ENCODE measurements around the gene HIGD1B.

Gene HIGD1B

GRCh38 chr17:44837196-44837595 is 10.5 kb upstream of the HIGD1B start:
- H3K36me3 ChIP-seq (ENCODE audit: control insufficient read depth, insufficient read depth, low read length): no peaks in the 10 kb centered on the region
- no peaks in the 10 kb centered on the region for H3K27me3 ChIP-seq (ENCODE audit: control insufficient read depth, insufficient read depth, low read length)
- H3K27ac ChIP-seq (ENCODE audit: low read length): no peak overlapping the region
- no peak for DNase-seq (ENCODE audit: low read depth, low spot score)
- H3K4me3 ChIP-seq (ENCODE audit: low read length): no peak overlapping the region
- WGBS (ENCODE audit: insufficient coverage, insufficient read length): no CpG with 5 or more reads among the region's 2 CpGs
- H3K4me1 ChIP-seq (ENCODE audit: control insufficient read depth, insufficient read depth, low read length): no peaks in the 10 kb centered on the region
- H3K9me3 ChIP-seq (ENCODE audit: control insufficient read depth, insufficient read depth, low read length): no peaks in the 10 kb centered on the region

DNA sequence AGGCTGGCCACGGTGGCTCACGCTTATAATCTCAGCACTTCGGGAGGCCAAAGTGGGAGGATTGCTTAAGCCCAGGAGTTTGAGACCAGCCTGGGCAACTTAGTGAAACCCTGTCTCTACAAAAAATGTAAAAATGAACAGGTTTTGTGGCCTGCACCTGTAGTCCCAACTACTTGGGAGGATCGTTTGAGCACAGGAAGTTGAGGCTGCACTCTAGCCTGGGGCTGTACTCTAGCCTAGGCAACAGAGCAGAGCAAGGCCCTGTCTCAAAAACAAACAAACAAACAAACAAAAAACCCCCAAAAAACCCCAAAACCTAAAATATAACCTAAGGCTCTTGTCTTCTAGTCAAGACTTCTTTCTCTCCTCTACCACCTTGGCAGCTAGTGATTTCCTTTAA is 7.4 kb upstream of the HIGD1B start:
- Histone ChIP-seq H3K36me3 (ENCODE audit: control insufficient read depth, insufficient read depth, low read length) (no peaks in the 10 kb centered on the region), H3K9me3 (ENCODE audit: control insufficient read depth, insufficient read depth, low read length) (no peaks in the 10 kb centered on the region), H3K4me3 (ENCODE audit: low read length) (no peak overlapping the region), H3K27me3 (ENCODE audit: control insufficient read depth, insufficient read depth, low read length) (no peaks in the 10 kb centered on the region), H3K27ac (ENCODE audit: low read length) (no peak overlapping the region), H3K4me1 (ENCODE audit: control insufficient read depth, insufficient read depth, low read length) (peaks cover 4% of the 10 kb centered on the region; the same call in 1 of the 2 replicates)
- no CpG with 5 or more reads among the region's 4 CpGs for WGBS (ENCODE audit: insufficient coverage, insufficient read length)
- DNase-seq (ENCODE audit: low read depth, low spot score): no peak

DNA sequence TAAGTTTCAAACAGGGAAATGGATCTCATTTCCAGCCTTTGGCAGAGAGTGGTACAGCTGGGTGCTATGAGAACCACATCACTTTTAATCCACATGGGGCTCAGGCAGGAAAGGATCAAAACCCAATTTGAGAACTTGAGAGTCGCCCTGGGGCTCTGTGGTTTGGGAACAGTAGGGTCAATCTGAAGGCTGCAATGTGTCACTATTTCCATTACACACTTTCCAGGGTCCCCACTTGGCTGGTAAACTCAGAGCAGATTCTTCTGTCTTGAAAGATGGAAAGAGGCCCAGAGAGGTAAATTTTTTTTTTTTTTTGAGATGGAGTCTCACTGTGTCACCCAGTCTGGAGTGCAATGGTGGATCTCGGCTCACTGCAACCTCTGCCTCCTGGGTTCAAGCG is 6.7 kb upstream of the HIGD1B start:
- Histone ChIP-seq H3K36me3 (ENCODE audit: control insufficient read depth, insufficient read depth, low read length) (no peaks in the 10 kb centered on the region), H3K9me3 (ENCODE audit: control insufficient read depth, insufficient read depth, low read length) (no peaks in the 10 kb centered on the region), H3K27me3 (ENCODE audit: control insufficient read depth, insufficient read depth, low read length) (no peaks in the 10 kb centered on the region), H3K4me3 (ENCODE audit: low read length) (no peak overlapping the region), H3K27ac (ENCODE audit: low read length) (no peak overlapping the region), H3K4me1 (ENCODE audit: control insufficient read depth, insufficient read depth, low read length) (peaks cover 4% of the 10 kb centered on the region; the same call in 1 of the 2 replicates)
- DNase-seq (ENCODE audit: low read depth, low spot score): no peak
- WGBS (ENCODE audit: insufficient coverage, insufficient read length): no CpG with 5 or more reads among the region's 3 CpGs

GRCh38 chr17:44842748-44843147 is 4.9 kb upstream of the HIGD1B start:
- Histone ChIP-seq H3K27ac (ENCODE audit: low read length) (no peak overlapping the region), H3K4me3 (ENCODE audit: low read length) (no peak overlapping the region), H3K4me1 (ENCODE audit: control insufficient read depth, insufficient read depth, low read length) (peaks cover 4% of the 10 kb centered on the region; the same call in 1 of the 2 replicates), H3K36me3 (ENCODE audit: control insufficient read depth, insufficient read depth, low read length) (no peaks in the 10 kb centered on the region), H3K9me3 (ENCODE audit: control insufficient read depth, insufficient read depth, low read length) (no peaks in the 10 kb centered on the region), H3K27me3 (ENCODE audit: control insufficient read depth, insufficient read depth, low read length) (no peaks in the 10 kb centered on the region)
- no CpG with 5 or more reads among the region's 5 CpGs for WGBS (ENCODE audit: insufficient coverage, insufficient read length)
- DNase-seq (ENCODE audit: low read depth, low spot score): no peak

- H3K36me3 ChIP-seq (ENCODE audit: control insufficient read depth, insufficient read depth, low read length): no peaks in the 10 kb centered on the region
- no CpG with 5 or more reads among the region's 1 CpG for WGBS (ENCODE audit: insufficient coverage, insufficient read length)
- no peaks in the 10 kb centered on the region for H3K9me3 ChIP-seq (ENCODE audit: control insufficient read depth, insufficient read depth, low read length)
- H3K4me3 ChIP-seq (ENCODE audit: low read length): no peak overlapping the region
- H3K4me1 ChIP-seq (ENCODE audit: control insufficient read depth, insufficient read depth, low read length): peaks cover 9% of the 10 kb centered on the region
- DNase-seq (ENCODE audit: low read depth, low spot score): no peak
- no peaks in the 10 kb centered on the region for H3K27me3 ChIP-seq (ENCODE audit: control insufficient read depth, insufficient read depth, low read length)
- H3K27ac ChIP-seq (ENCODE audit: low read length): no peak overlapping the region
Observed at GRCh38 chr17:44844390-44844830, 3.3 kb upstream of the HIGD1B start.

DNA sequence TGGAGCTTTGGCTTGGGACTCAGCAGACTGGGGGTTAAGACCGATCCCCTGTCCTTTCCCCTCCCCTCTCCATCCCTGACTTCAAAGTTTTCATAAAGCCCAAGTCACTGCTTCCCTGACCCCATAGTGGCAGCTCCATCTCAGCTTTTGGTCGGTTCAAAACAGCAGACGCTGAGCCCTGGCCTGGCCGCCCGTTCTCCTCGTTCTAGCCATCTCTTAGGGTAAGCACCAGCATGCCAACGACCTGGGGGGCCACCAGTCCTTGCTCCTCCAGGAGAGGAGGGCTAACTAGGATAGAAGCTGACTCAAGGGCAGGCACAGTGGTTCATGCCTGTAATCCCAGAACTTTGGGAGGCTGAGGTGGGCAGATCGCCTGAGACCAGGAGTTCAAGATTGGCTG is 1.5 kb upstream of the HIGD1B start:
- no peak for DNase-seq (ENCODE audit: low read depth, low spot score)
- no peaks in the 10 kb centered on the region for H3K27me3 ChIP-seq (ENCODE audit: control insufficient read depth, insufficient read depth, low read length)
- no peak overlapping the region for H3K4me3 ChIP-seq (ENCODE audit: low read length)
- no peak overlapping the region for H3K27ac ChIP-seq (ENCODE audit: low read length)
- no peaks in the 10 kb centered on the region for H3K9me3 ChIP-seq (ENCODE audit: control insufficient read depth, insufficient read depth, low read length)
- H3K4me1 ChIP-seq (ENCODE audit: control insufficient read depth, insufficient read depth, low read length): peaks cover 9% of the 10 kb centered on the region
- H3K36me3 ChIP-seq (ENCODE audit: control insufficient read depth, insufficient read depth, low read length): peaks cover 4% of the 10 kb centered on the region; the same call in 1 of the 2 replicates
- WGBS (ENCODE audit: insufficient coverage, insufficient read length): no CpG with 5 or more reads among the region's 8 CpGs

GRCh38 chr17:44848257-44848795 is 643 bp downstream of the HIGD1B start:
- H3K27ac ChIP-seq (ENCODE audit: low read length): no peak overlapping the region
- DNase-seq (ENCODE audit: low read depth, low spot score): no peak
- H3K4me1 ChIP-seq (ENCODE audit: control insufficient read depth, insufficient read depth, low read length): peaks cover 8% of the 10 kb centered on the region
- no peaks in the 10 kb centered on the region for H3K9me3 ChIP-seq (ENCODE audit: control insufficient read depth, insufficient read depth, low read length)
- WGBS (ENCODE audit: insufficient coverage, insufficient read length): no CpG with 5 or more reads among the region's 6 CpGs
- peaks cover 12% of the 10 kb centered on the region for H3K36me3 ChIP-seq (ENCODE audit: control insufficient read depth, insufficient read depth, low read length)
- no peak overlapping the region for H3K4me3 ChIP-seq (ENCODE audit: low read length)
- no peaks in the 10 kb centered on the region for H3K27me3 ChIP-seq (ENCODE audit: control insufficient read depth, insufficient read depth, low read length)

GRCh38 chr17:44848961-44849489 is 1.3 kb downstream of the HIGD1B start:
- DNase-seq (ENCODE audit: low read depth, low spot score): no peak
- H3K9me3 ChIP-seq (ENCODE audit: control insufficient read depth, insufficient read depth, low read length): no peaks in the 10 kb centered on the region
- H3K36me3 ChIP-seq (ENCODE audit: control insufficient read depth, insufficient read depth, low read length): peaks cover 15% of the 10 kb centered on the region
- H3K27ac ChIP-seq (ENCODE audit: low read length): no peak overlapping the region
- H3K4me3 ChIP-seq (ENCODE audit: low read length): no peak overlapping the region
- peaks cover 8% of the 10 kb centered on the region for H3K4me1 ChIP-seq (ENCODE audit: control insufficient read depth, insufficient read depth, low read length)
- no peaks in the 10 kb centered on the region for H3K27me3 ChIP-seq (ENCODE audit: control insufficient read depth, insufficient read depth, low read length)
- no CpG with 5 or more reads among the region's 12 CpGs for WGBS (ENCODE audit: insufficient coverage, insufficient read length)

DNA sequence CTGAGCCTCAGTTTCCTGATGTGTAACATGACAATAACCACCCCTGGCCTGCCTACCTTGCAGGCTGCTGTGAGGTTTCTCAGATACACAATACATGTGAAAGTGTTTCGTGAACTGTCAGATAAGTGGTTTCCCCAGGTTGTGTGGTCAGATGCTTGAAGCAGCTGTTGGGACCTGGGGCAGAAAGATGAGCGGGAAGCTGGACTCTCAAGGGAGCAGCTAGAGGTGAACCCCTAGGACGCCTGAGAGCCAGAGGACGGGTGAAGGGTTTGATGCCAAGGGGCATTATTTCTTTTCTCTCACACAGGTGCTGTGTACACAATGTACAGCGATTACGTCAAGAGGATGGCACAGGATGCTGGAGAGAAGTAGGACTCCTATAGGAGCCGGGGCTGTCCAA is 2.3 kb downstream of the HIGD1B start:
- Histone ChIP-seq H3K36me3 (ENCODE audit: control insufficient read depth, insufficient read depth, low read length) (peaks cover 25% of the 10 kb centered on the region), H3K9me3 (ENCODE audit: control insufficient read depth, insufficient read depth, low read length) (no peaks in the 10 kb centered on the region), H3K4me3 (ENCODE audit: low read length) (no peak overlapping the region), H3K27ac (ENCODE audit: low read length) (no peak overlapping the region), H3K27me3 (ENCODE audit: control insufficient read depth, insufficient read depth, low read length) (no peaks in the 10 kb centered on the region), H3K4me1 (ENCODE audit: control insufficient read depth, insufficient read depth, low read length) (peaks cover 5% of the 10 kb centered on the region; the same call in 1 of the 2 replicates)
- no peak for DNase-seq (ENCODE audit: low read depth, low spot score)
- no CpG with 5 or more reads among the region's 7 CpGs for WGBS (ENCODE audit: insufficient coverage, insufficient read length)

- peaks cover 26% of the 10 kb centered on the region for H3K36me3 ChIP-seq (ENCODE audit: control insufficient read depth, insufficient read depth, low read length)
- H3K27me3 ChIP-seq (ENCODE audit: control insufficient read depth, insufficient read depth, low read length): no peaks in the 10 kb centered on the region
- no peak overlapping the region for H3K4me3 ChIP-seq (ENCODE audit: low read length)
- no peaks in the 10 kb centered on the region for H3K9me3 ChIP-seq (ENCODE audit: control insufficient read depth, insufficient read depth, low read length)
- H3K27ac ChIP-seq (ENCODE audit: low read length): no peak overlapping the region
- WGBS (ENCODE audit: insufficient coverage, insufficient read length): no CpG with 5 or more reads among the region's 5 CpGs
- H3K4me1 ChIP-seq (ENCODE audit: control insufficient read depth, insufficient read depth, low read length): peaks cover 5% of the 10 kb centered on the region; the same call in 1 of the 2 replicates
- no peak for DNase-seq (ENCODE audit: low read depth, low spot score)
Observed at GRCh38 chr17:44850612-44851011, 2.9 kb downstream of the HIGD1B start.

DNA sequence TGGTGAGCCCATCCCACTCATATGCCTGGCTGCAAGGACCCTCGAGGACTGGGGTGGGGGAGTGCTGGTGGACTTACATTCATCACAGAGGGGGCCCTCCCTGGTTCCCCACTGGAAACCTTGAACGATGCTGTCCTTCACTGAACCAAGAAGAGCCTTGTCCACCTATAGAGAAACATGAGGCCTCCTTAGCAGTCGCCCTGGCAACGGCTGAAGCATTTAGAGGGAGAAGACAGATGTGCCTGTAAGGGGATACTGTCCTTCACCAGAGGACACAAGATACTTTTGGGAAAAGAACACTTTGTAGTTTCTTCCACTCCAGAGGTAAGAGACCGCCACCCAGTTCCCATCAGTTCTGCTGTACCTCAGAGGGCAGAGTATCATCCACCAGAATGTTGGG is 6.5 kb downstream of the HIGD1B start:
- Histone ChIP-seq H3K4me1 (ENCODE audit: control insufficient read depth, insufficient read depth, low read length) (no peaks in the 10 kb centered on the region), H3K27ac (ENCODE audit: low read length) (no peak overlapping the region), H3K9me3 (ENCODE audit: control insufficient read depth, insufficient read depth, low read length) (no peaks in the 10 kb centered on the region), H3K4me3 (ENCODE audit: low read length) (no peak overlapping the region), H3K36me3 (ENCODE audit: control insufficient read depth, insufficient read depth, low read length) (peaks cover 30% of the 10 kb centered on the region), H3K27me3 (ENCODE audit: control insufficient read depth, insufficient read depth, low read length) (no peaks in the 10 kb centered on the region)
- no peak for DNase-seq (ENCODE audit: low read depth, low spot score)
- WGBS (ENCODE audit: insufficient coverage, insufficient read length): no CpG with 5 or more reads among the region's 5 CpGs

Data from iPS DF 6.9 (cell line).